Activated CD8-positive, alpha-beta memory T cell treated with anti-CD3 and anti-CD28 coated beads for 4 hours (primary cell): ENCODE data around the gene MTX1.
A peak's percentile ranks its signal among the peaks of the same experiment; 100 is the strongest.
"Not testable (repeated sequence)": the region's sequence is repeated elsewhere in the genome, so short reads cannot be mapped to it uniquely, and the experiment has no call there.

Experiments
- DNase-seq, 2 donors: peaks; one replicate each; pipeline ENCODE4 v3.0.0-alpha.2; 2020; ENCODE audit warnings: low read depth in 2 of 2

MTX1 gene

GRCh38 chr1:155208541-155209311, at the start of gene MTX1:
Gene MTX1 (plus strand): TSS chr1:155208695. CDS start chr1:155208805, 110 bp downstream.
- peak; percentile 76 to 83 for DNase-seq

- DNase-seq, result no peak
Observed at GRCh38 chr1:155158991-155159390, 49.5 kb upstream of the MTX1 start.

GRCh38 chr1:155160128-155160527, 48.4 kb upstream of the MTX1 start:
- DNase-seq, result no peak

GRCh38 chr1:155162631-155163030, 45.9 kb upstream of the MTX1 start:
- not testable (repeated sequence) for DNase-seq

GRCh38 chr1:155163785-155164184, 44.7 kb upstream of the MTX1 start:
- DNase-seq, result not testable (repeated sequence)

GRCh38 chr1:155164625-155165024, 43.9 kb upstream of the MTX1 start:
- not testable (repeated sequence) for DNase-seq

GRCh38 chr1:155166051-155166470, 42.4 kb upstream of the MTX1 start:
- no peak for DNase-seq

GRCh38 chr1:155166471-155167165, 41.9 kb upstream of the MTX1 start:
- no peak for DNase-seq

- DNase-seq, result peak; percentile 69 to 72
Observed at GRCh38 chr1:155167166-155168104, 41.1 kb upstream of the MTX1 start.

GRCh38 chr1:155168105-155168445, 40.4 kb upstream of the MTX1 start:
- not testable (repeated sequence) for DNase-seq

GRCh38 chr1:155168456-155169210, 39.9 kb upstream of the MTX1 start:
- no peak for DNase-seq

- DNase-seq, result no peak
Observed at GRCh38 chr1:155169541-155169940, 39.0 kb upstream of the MTX1 start.

- no peak for DNase-seq
Observed at GRCh38 chr1:155170101-155170785, 38.3 kb upstream of the MTX1 start.

GRCh38 chr1:155170806-155171205, 37.7 kb upstream of the MTX1 start:
- no peak for DNase-seq

- DNase-seq, result no peak
Observed at GRCh38 chr1:155171836-155172731, 36.4 kb upstream of the MTX1 start.

GRCh38 chr1:155172732-155173477, 35.6 kb upstream of the MTX1 start, which contains the start of gene KRTCAP2:
Gene KRTCAP2 (minus strand): TSS chr1:155173304. CDS start chr1:155173224, 80 bp downstream.
- peak; percentile 86 to 91 for DNase-seq

- DNase-seq, result peak in 1 of 2 donors; percentile 51
Observed at GRCh38 chr1:155173478-155174323, 34.8 kb upstream of the MTX1 start, which contains the start of gene TRIM46. Gene TRIM46 (plus strand): TSS chr1:155173849. CDS start chr1:155173967, 118 bp downstream.
